ENCODE measurements around the gene SPON1.

The SPON1 gene

DNA sequence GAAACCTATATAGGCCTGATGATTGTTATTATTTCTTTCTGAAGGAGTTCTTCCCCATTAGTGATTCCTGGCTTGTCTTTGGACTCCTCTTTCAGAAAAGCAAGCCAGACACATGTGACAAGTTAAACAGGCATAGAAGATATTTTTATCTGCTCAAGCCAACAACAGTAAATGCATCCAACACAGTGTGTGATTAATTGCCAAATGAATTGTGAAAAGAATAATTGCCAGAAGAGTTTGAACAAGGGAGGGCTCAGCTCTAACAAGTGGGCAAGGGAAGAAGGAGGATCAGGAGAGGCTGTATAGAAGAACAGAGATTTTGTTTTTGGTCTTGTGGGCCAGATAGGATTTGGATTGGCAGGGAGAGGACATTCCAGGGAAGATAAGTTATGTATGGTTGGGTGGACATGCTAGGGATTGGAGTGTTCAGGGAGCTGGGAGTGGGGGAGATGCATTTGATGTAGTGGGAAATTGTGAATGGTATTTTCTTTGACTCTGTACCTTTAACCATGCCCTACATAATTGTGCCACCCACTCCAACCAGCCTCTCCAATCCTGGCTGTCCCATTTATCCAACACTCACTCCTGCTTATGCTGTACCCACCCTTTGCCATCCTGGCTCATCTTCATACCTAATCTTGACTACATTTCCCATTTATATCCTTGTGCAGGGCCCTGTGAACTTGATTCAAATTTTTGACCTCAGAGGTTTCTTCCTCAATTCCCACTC, 223.7 kb downstream of the SPON1 start:
- Histone ChIP-seq H3K4me2 (ENCODE audit: low read length) (no peak overlapping the region), H3K36me3 (ENCODE audit: insufficient read depth, low read length) (no peaks in the 10 kb centered on the region), H3K9me2 (ENCODE audit: low read depth, low read length) (no peaks in the 10 kb centered on the region), H4K20me1 (ENCODE audit: insufficient read depth, low read length) (no peaks in the 10 kb centered on the region), H3K4me3 (ENCODE audit: low read depth, low read length, poor library complexity, severe bottlenecking) (no peak overlapping the region), H3F3A (ENCODE audit: insufficient read depth, low read length) (no peaks in the 10 kb centered on the region), H3K27me3 (ENCODE audit: insufficient read depth, low read length) (no peaks in the 10 kb centered on the region), H2AFZ (ENCODE audit: low read length) (no peak overlapping the region), H3K4me1 (ENCODE audit: insufficient read depth, low read length, severe bottlenecking) (no peaks in the 10 kb centered on the region), H3K79me2 (ENCODE audit: insufficient read depth, low read length) (no peaks in the 10 kb centered on the region), H3K9me3 (ENCODE audit: low read length) (no peaks in the 10 kb centered on the region), H3K27ac (ENCODE audit: low read depth, low read length, poor library complexity, severe bottlenecking) (no peak overlapping the region), H3K9ac (ENCODE audit: low read length) (no peak overlapping the region)
- TF ChIP-seq, protein P1, sequence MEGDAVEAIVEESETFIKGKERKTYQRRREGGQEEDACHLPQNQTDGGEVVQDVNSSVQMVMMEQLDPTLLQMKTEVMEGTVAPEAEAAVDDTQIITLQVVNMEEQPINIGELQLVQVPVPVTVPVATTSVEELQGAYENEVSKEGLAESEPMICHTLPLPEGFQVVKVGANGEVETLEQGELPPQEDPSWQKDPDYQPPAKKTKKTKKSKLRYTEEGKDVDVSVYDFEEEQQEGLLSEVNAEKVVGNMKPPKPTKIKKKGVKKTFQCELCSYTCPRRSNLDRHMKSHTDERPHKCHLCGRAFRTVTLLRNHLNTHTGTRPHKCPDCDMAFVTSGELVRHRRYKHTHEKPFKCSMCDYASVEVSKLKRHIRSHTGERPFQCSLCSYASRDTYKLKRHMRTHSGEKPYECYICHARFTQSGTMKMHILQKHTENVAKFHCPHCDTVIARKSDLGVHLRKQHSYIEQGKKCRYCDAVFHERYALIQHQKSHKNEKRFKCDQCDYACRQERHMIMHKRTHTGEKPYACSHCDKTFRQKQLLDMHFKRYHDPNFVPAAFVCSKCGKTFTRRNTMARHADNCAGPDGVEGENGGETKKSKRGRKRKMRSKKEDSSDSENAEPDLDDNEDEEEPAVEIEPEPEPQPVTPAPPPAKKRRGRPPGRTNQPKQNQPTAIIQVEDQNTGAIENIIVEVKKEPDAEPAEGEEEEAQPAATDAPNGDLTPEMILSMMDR (IDR thresholded peaks at IDR 0.05; ENCODE audit: low read length) = no peak
- TF ChIP-seq EZH2 (IDR thresholded peaks at IDR 0.05; ENCODE audit: borderline replicate concordance, low read length) = no peak

DNA sequence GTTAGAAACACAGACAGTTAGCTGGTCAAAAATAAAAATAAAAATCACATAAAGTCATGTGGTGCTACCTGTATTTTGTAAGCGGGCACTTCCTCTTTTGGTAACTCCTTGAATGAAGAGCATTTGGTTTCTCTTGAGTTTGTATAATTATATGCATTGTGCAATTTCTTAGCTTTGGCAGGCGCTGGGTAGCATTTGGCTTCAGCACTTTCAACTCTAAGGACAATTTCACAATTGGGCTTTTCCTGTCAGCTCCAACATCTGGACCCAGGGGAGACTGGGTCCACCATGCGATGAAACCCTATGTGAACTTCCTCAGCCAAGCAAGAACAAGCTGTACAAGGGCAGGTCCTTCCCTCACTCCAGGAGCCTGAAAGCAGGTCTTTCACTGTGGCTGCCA, 227.4 kb downstream of the SPON1 start:
- Histone ChIP-seq H3K4me1 (ENCODE audit: insufficient read depth, low read length, severe bottlenecking) (no peaks in the 10 kb centered on the region), H3K4me3 (ENCODE audit: low read depth, low read length, poor library complexity, severe bottlenecking) (no peak overlapping the region), H4K20me1 (ENCODE audit: insufficient read depth, low read length) (no peaks in the 10 kb centered on the region), H3K27ac (ENCODE audit: low read depth, low read length, poor library complexity, severe bottlenecking) (no peak overlapping the region), H2AFZ (ENCODE audit: low read length) (no peak overlapping the region), H3K9ac (ENCODE audit: low read length) (no peak overlapping the region), H3F3A (ENCODE audit: insufficient read depth, low read length) (no peaks in the 10 kb centered on the region), H3K9me2 (ENCODE audit: low read depth, low read length) (no peaks in the 10 kb centered on the region), H3K9me3 (ENCODE audit: low read length) (no peaks in the 10 kb centered on the region), H3K4me2 (ENCODE audit: low read length) (no peak overlapping the region), H3K36me3 (ENCODE audit: insufficient read depth, low read length) (no peaks in the 10 kb centered on the region), H3K79me2 (ENCODE audit: insufficient read depth, low read length) (no peaks in the 10 kb centered on the region), H3K27me3 (ENCODE audit: insufficient read depth, low read length) (no peaks in the 10 kb centered on the region)
- TF ChIP-seq, protein P1 (IDR thresholded peaks at IDR 0.05; ENCODE audit: low read length) = no peak

DNA sequence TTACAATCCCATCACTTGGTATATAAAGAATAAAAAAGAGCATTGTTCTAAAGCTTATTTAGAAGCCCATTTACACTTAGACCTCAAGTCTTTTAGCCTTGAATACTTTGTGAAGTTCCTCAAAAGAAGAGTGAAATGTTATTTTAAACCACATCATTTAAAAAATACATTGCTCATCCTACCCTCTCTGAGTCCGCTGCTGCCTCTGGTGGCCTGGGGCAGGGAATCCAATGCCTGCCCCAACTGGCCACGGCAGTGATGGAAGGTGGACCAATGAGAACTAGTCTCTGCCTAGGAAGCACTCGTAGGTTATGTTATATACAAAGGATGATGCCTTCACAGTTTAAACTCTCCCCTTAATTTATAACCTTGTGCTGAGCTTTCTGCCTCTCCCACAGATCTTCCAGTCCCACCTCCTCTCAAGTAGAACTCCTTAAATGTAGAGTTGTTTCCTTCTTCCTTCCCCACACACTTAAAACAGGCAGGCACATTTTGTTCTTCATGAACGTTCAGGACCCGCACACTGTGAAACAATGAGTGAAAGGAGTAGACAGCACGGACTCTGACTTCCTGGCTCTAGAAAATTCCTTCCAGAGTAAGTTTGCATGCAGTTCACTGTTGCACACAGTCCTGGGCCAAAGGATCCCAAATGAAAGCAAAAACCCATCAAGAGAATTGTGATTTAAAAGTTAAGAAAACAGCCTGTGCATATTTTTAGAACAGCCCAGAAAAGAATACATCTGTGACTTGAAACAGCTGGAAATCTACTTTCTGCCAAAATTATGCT, 228.7 kb downstream of the SPON1 start:
- Histone ChIP-seq H3K27ac (ENCODE audit: low read depth, low read length, poor library complexity, severe bottlenecking) (no peak overlapping the region), H3K9ac (ENCODE audit: low read length) (no peak overlapping the region), H4K20me1 (ENCODE audit: insufficient read depth, low read length) (no peaks in the 10 kb centered on the region), H3K27me3 (ENCODE audit: insufficient read depth, low read length) (no peaks in the 10 kb centered on the region), H3K9me2 (ENCODE audit: low read depth, low read length) (no peaks in the 10 kb centered on the region), H2AFZ (ENCODE audit: low read length) (no peak overlapping the region), H3K9me3 (ENCODE audit: low read length) (no peaks in the 10 kb centered on the region), H3F3A (ENCODE audit: insufficient read depth, low read length) (no peaks in the 10 kb centered on the region), H3K4me3 (ENCODE audit: low read depth, low read length, poor library complexity, severe bottlenecking) (no peak overlapping the region), H3K4me1 (ENCODE audit: insufficient read depth, low read length, severe bottlenecking) (no peaks in the 10 kb centered on the region), H3K79me2 (ENCODE audit: insufficient read depth, low read length) (no peaks in the 10 kb centered on the region), H3K4me2 (ENCODE audit: low read length) (no peak overlapping the region), H3K36me3 (ENCODE audit: insufficient read depth, low read length) (no peaks in the 10 kb centered on the region)
- TF ChIP-seq, protein P1 (IDR thresholded peaks at IDR 0.05; ENCODE audit: low read length) = no peak
- no peak for TF ChIP-seq EZH2 (IDR thresholded peaks at IDR 0.05; ENCODE audit: borderline replicate concordance, low read length)

Measured in OCI-LY1 (cell line).